HAP-1 (cell line): ENCODE results near the gene EFCAB12.

Source experiments
- DNase-seq, 2 experiments: peaks; one replicate each; pipeline ENCODE4 v3.0.0-alpha.2; 2016 to 2020; ENCODE audit warnings: low spot score in 2 of 2
- H3K27me3 ChIP-seq: fragments of 250-450 bp; sonication (Bioruptor Pico); 2 replicates; pipeline ENCODE4 v1.5.1; 2020; ENCODE audit warnings: low read depth, mild to moderate bottlenecking, moderate library complexity
- H3K36me3 ChIP-seq: fragments of 250-450 bp; sonication (Bioruptor Pico); replicated peaks from 2 replicates; pipeline ENCODE4 v1.5.1; 2020; ENCODE audit warnings: mild to moderate bottlenecking
- H3K4me1 ChIP-seq: fragments of 250-450 bp; sonication (Bioruptor Pico); 2 replicates; pipeline ENCODE4 v1.5.1; 2020; ENCODE audit warnings: mild to moderate bottlenecking
- H3K4me3 ChIP-seq: fragments of 250-450 bp; sonication (Bioruptor Pico); 2 replicates; pipeline ENCODE4 v1.5.1; 2020; ENCODE audit warnings: mild to moderate bottlenecking, moderate library complexity
- H3K9me3 ChIP-seq: fragments of 250-450 bp; sonication (Bioruptor Pico); 2 replicates; pipeline ENCODE4 v1.5.1; 2020; ENCODE audit warnings: mild to moderate bottlenecking, moderate library complexity
- in situ Hi-C: fragments of 300-500 bp; cut with MboI; formaldehyde crosslinking; loops from 3 replicates; pipeline ENCODE4 v1.14.3; 2020; ENCODE audit warnings: low sequenced_read_pairs, inconsistent platforms, mixed read lengths

Gene EFCAB12

GRCh38 chr3:129428376-129429079 is at the start of gene EFCAB12:
TSS of gene EFCAB12 (minus strand) at chr3:129428636. CDS start at chr3:129428488, 148 bp downstream.
- Histone ChIP-seq H3K36me3 (peaks cover 31% of the 10 kb centered on the region), H3K27me3 (no peaks in the 10 kb centered on the region), H3K9me3 (no peaks in the 10 kb centered on the region), H3K4me1 (peaks cover 6% of the 10 kb centered on the region; the same call in 1 of the 2 replicates), H3K4me3 (no peak within 1 kb of the TSS)
- in situ Hi-C loops, result no loop called here
- peak in 1 of 2 experiments; percentile 8 for DNase-seq

- Histone ChIP-seq H3K27me3 (no peaks in the 10 kb centered on the region), H3K9me3 (no peaks in the 10 kb centered on the region), H3K4me3 (no peak overlapping the region), H3K36me3 (peaks cover 7% of the 10 kb centered on the region), H3K4me1 (no peaks in the 10 kb centered on the region; the same call in 1 of the 2 replicates)
- in situ Hi-C loops, result loop anchor here (25.0 kb wide), 1 partner anchor 361 kb away; no protein-coding TSS in a partner anchor
- DNase-seq, result no peak
These were observed 48.1 kb upstream of the EFCAB12 start for GRCh38 chr3:129476586-129476985.

- H3K36me3 ChIP-seq, result peaks cover 7% of the 10 kb centered on the region
- in situ Hi-C loops, result loop anchor here (25.0 kb wide), 1 partner anchor 361 kb away; no protein-coding TSS in a partner anchor
These were observed 47.4 kb upstream of the EFCAB12 start for GRCh38 chr3:129475863-129476262.

GRCh38 chr3:129474984-129475804 is 46.8 kb upstream of the EFCAB12 start:
- peaks cover 5% of the 10 kb centered on the region for H3K36me3 ChIP-seq
- DNase-seq, result no peak
- no peaks in the 10 kb centered on the region for H3K27me3 ChIP-seq
- no peak overlapping the region for H3K4me3 ChIP-seq
- H3K4me1 ChIP-seq, result no peaks in the 10 kb centered on the region; the same call in 1 of the 2 replicates
- in situ Hi-C loops, result loop anchor here (25.0 kb wide), 1 partner anchor 362 kb away; no protein-coding TSS in a partner anchor
- no peaks in the 10 kb centered on the region for H3K9me3 ChIP-seq

More at GRCh38 chr3:129475863-129476262, 47.4 kb upstream of the EFCAB12 start:
- DNase-seq, result no peak
- H3K4me1 ChIP-seq, result no peaks in the 10 kb centered on the region; the same call in 1 of the 2 replicates
- H3K4me3 ChIP-seq, result no peak overlapping the region
- no peaks in the 10 kb centered on the region for H3K27me3 ChIP-seq
- H3K9me3 ChIP-seq, result no peaks in the 10 kb centered on the region

GRCh38 chr3:129473769-129474152 is 45.3 kb upstream of the EFCAB12 start:
- Histone ChIP-seq H3K4me1 (no peaks in the 10 kb centered on the region; the same call in 1 of the 2 replicates), H3K4me3 (no peak overlapping the region), H3K27me3 (no peaks in the 10 kb centered on the region), H3K9me3 (no peaks in the 10 kb centered on the region), H3K36me3 (no peaks in the 10 kb centered on the region; the same call in none of the 2 replicates)
- in situ Hi-C loops, result no loop called here
- no peak for DNase-seq

GRCh38 chr3:129473067-129473768 is 44.8 kb upstream of the EFCAB12 start:
- no peak overlapping the region for H3K4me3 ChIP-seq
- in situ Hi-C loops, result no loop called here
- H3K27me3 ChIP-seq, result no peaks in the 10 kb centered on the region
- no peaks in the 10 kb centered on the region; the same call in none of the 2 replicates for H3K36me3 ChIP-seq
- H3K4me1 ChIP-seq, result no peaks in the 10 kb centered on the region; the same call in 1 of the 2 replicates
- no peaks in the 10 kb centered on the region for H3K9me3 ChIP-seq
- DNase-seq, result no peak

- no peaks in the 10 kb centered on the region; the same call in 1 of the 2 replicates for H3K4me1 ChIP-seq
- H3K9me3 ChIP-seq, result no peaks in the 10 kb centered on the region
- H3K27me3 ChIP-seq, result no peaks in the 10 kb centered on the region
- in situ Hi-C loops, result no loop called here
- H3K4me3 ChIP-seq, result no peak overlapping the region
- no peaks in the 10 kb centered on the region; the same call in 1 of the 2 replicates for H3K36me3 ChIP-seq
- no peak for DNase-seq
These were observed 42.4 kb upstream of the EFCAB12 start for GRCh38 chr3:129470861-129471260.

- Histone ChIP-seq H3K36me3 (no peaks in the 10 kb centered on the region; the same call in 1 of the 2 replicates), H3K9me3 (no peaks in the 10 kb centered on the region), H3K4me3 (no peak overlapping the region), H3K27me3 (no peaks in the 10 kb centered on the region), H3K4me1 (no peaks in the 10 kb centered on the region; the same call in 1 of the 2 replicates)
- in situ Hi-C loops, result no loop called here
- DNase-seq, result no peak
These were observed 40.6 kb upstream of the EFCAB12 start for GRCh38 chr3:129469026-129469425.

GRCh38 chr3:129467932-129468331 is 39.5 kb upstream of the EFCAB12 start:
- DNase-seq, result no peak
- no peaks in the 10 kb centered on the region; the same call in 1 of the 2 replicates for H3K4me1 ChIP-seq
- no peaks in the 10 kb centered on the region for H3K27me3 ChIP-seq
- no peaks in the 10 kb centered on the region; the same call in 1 of the 2 replicates for H3K36me3 ChIP-seq
- no peaks in the 10 kb centered on the region for H3K9me3 ChIP-seq
- no peak overlapping the region for H3K4me3 ChIP-seq
- in situ Hi-C loops, result no loop called here

- in situ Hi-C loops, result no loop called here
- Histone ChIP-seq H3K4me3 (no peak overlapping the region), H3K27me3 (no peaks in the 10 kb centered on the region), H3K36me3 (no peaks in the 10 kb centered on the region; the same call in 1 of the 2 replicates), H3K4me1 (no peaks in the 10 kb centered on the region), H3K9me3 (no peaks in the 10 kb centered on the region)
- no peak for DNase-seq
These were observed 35.3 kb upstream of the EFCAB12 start for GRCh38 chr3:129463716-129464115.

GRCh38 chr3:129463094-129463493 is 34.7 kb upstream of the EFCAB12 start:
- H3K36me3 ChIP-seq, result no peaks in the 10 kb centered on the region
- in situ Hi-C loops, result no loop called here
- no peaks in the 10 kb centered on the region for H3K4me1 ChIP-seq
- H3K4me3 ChIP-seq, result no peak overlapping the region
- DNase-seq, result no peak
- no peaks in the 10 kb centered on the region for H3K27me3 ChIP-seq
- H3K9me3 ChIP-seq, result no peaks in the 10 kb centered on the region

- no peak for DNase-seq
- H3K9me3 ChIP-seq, result no peaks in the 10 kb centered on the region
- H3K36me3 ChIP-seq, result no peaks in the 10 kb centered on the region
- in situ Hi-C loops, result no loop called here
- no peaks in the 10 kb centered on the region for H3K4me1 ChIP-seq
- H3K4me3 ChIP-seq, result no peak overlapping the region
- H3K27me3 ChIP-seq, result no peaks in the 10 kb centered on the region
These were observed 34.0 kb upstream of the EFCAB12 start for GRCh38 chr3:129462361-129462968.
